HFFc6 (cell line): ENCODE results near the gene ZNF705A. TPM values are rescaled to one million over a fixed set of nuclear protein-coding genes. Genes with fewer than 3 reads are reported as not detected.
A peak's percentile ranks its signal among the peaks of the same experiment; 100 is the strongest.
"Not testable (repeated sequence)": the region's sequence is repeated elsewhere in the genome, so short reads cannot be mapped to it uniquely, and the experiment has no call there.

Source experiments
- DNase-seq: peaks from one replicate; pipeline ENCODE4 v3.0.0-alpha.2; 2018
- H3K27ac Mint-ChIP-seq: 2 replicates; pipeline ENCODE4 v1.8.0; 2020; ENCODE audit warnings: mild to moderate bottlenecking, mixed read lengths
- H3K27me3 Mint-ChIP-seq: 2 replicates; pipeline ENCODE4 v1.8.0; 2021; ENCODE audit warnings: mild to moderate bottlenecking, moderate library complexity, mixed read lengths; ENCODE audit not compliant: insufficient read depth
- H3K36me3 Mint-ChIP-seq: 2 replicates; pipeline ENCODE4 v1.8.0; 2021; ENCODE audit warnings: low read depth, mixed read lengths
- H3K4me1 Mint-ChIP-seq: 2 replicates; pipeline ENCODE4 v1.8.0; 2020; ENCODE audit warnings: low read depth, mixed read lengths
- H3K4me3 Mint-ChIP-seq: 2 replicates; pipeline ENCODE4 v1.8.0; 2020; ENCODE audit warnings: mild to moderate bottlenecking, moderate library complexity, mixed read lengths
- H3K9me3 Mint-ChIP-seq: 2 replicates; pipeline ENCODE4 v1.8.0; 2020; ENCODE audit warnings: mild to moderate bottlenecking, mixed read lengths
- CTCF ChIP-seq: fragments of 200-600 bp; sonication (generic); IDR thresholded peaks from 2 replicates; pipeline ENCODE4 v1.5.0; 2021; ENCODE audit warnings: antibody characterized with exemption, mild to moderate bottlenecking
- total RNA-seq, 6 experiments: library from RNA; stranded (reverse); fragmentation: NEBNext Ultra II Directional; extraction: Animal tissue kit (Norgen Biotek cat#: 25700); gene quantifications; 2 replicates in 1 of 6; 3 replicates in 5 of 6; pipeline ENCODE4 v1.2.3, GENCODE V29; 2021

Gene ZNF705A
- total RNA-seq, 6 experiments from 2014 or later: not detected

- not testable (repeated sequence) for H3K27me3 Mint-ChIP-seq, H3K4me1 Mint-ChIP-seq, H3K4me3 Mint-ChIP-seq, H3K9me3 Mint-ChIP-seq, H3K27ac Mint-ChIP-seq, H3K36me3 Mint-ChIP-seq
- TF ChIP-seq CTCF: peak; percentile 43
- peak; percentile 29 for DNase-seq
Observed at GRCh38 chr12:8188088-8188487, 31.3 kb downstream of the ZNF705A start.

- H3K9me3 Mint-ChIP-seq, H3K36me3 Mint-ChIP-seq, H3K27me3 Mint-ChIP-seq: not testable (repeated sequence)
- Mint-ChIP-seq H3K27ac (peak overlapping the region; percentile 80), H3K4me1 (peaks cover 28% of the 10 kb centered on the region), H3K4me3 (peak overlapping the region; percentile 15; the same call in 1 of the 2 replicates)
- DNase-seq: peak; percentile 82
Observed at GRCh38 chr12:8197685-8198308, 41.0 kb downstream of the ZNF705A start.

GRCh38 chr12:8218711-8219382 is 62.0 kb downstream of the ZNF705A start:
- Mint-ChIP-seq H3K9me3 (peaks cover 18% of the 10 kb centered on the region), H3K27me3 (peaks cover 25% of the 10 kb centered on the region)
- H3K4me3 Mint-ChIP-seq, H3K4me1 Mint-ChIP-seq, H3K36me3 Mint-ChIP-seq, H3K27ac Mint-ChIP-seq, DNase-seq: not testable (repeated sequence)

DNA sequence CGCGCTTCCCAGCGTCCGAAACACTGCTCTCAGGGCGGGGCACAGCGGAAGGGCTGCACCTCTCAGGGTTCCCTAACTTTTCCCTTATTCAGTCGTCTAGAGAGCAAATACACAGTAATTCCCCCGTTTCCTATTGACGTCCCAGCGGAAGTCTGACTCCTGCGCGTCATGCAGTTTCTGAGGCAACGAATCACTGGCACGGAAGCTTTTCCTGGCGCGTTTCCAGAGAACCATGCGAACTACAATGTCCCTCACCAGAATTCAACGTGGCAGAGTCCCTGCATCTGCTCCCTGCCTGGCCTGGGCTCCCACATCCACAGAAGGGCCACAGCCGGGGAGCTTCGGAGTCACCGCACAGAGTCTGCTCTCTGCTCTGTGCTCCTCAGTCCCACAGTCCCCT is 64.6 kb downstream of the ZNF705A start:
- Mint-ChIP-seq H3K27me3 (peaks cover 23% of the 10 kb centered on the region), H3K9me3 (peaks cover 26% of the 10 kb centered on the region)
- not testable (repeated sequence) for H3K4me3 Mint-ChIP-seq, H3K27ac Mint-ChIP-seq, H3K36me3 Mint-ChIP-seq, H3K4me1 Mint-ChIP-seq, DNase-seq

GRCh38 chr12:8221844-8222243 is 65.0 kb downstream of the ZNF705A start:
- not testable (repeated sequence) for H3K36me3 Mint-ChIP-seq, H3K4me3 Mint-ChIP-seq, H3K4me1 Mint-ChIP-seq, H3K27ac Mint-ChIP-seq, DNase-seq
- Mint-ChIP-seq H3K9me3 (peaks cover 26% of the 10 kb centered on the region), H3K27me3 (peaks cover 25% of the 10 kb centered on the region)

- H3K27ac Mint-ChIP-seq, DNase-seq, H3K36me3 Mint-ChIP-seq, H3K4me1 Mint-ChIP-seq, H3K4me3 Mint-ChIP-seq: not testable (repeated sequence)
- H3K9me3 Mint-ChIP-seq: peaks cover 26% of the 10 kb centered on the region
- peaks cover 24% of the 10 kb centered on the region for H3K27me3 Mint-ChIP-seq
Observed at GRCh38 chr12:8222303-8222702, 65.5 kb downstream of the ZNF705A start.

- Mint-ChIP-seq H3K9me3 (peaks cover 26% of the 10 kb centered on the region), H3K27me3 (peaks cover 17% of the 10 kb centered on the region)
- H3K27ac Mint-ChIP-seq, H3K4me3 Mint-ChIP-seq, H3K4me1 Mint-ChIP-seq, H3K36me3 Mint-ChIP-seq, DNase-seq: not testable (repeated sequence)
Observed at GRCh38 chr12:8223646-8224045, 66.8 kb downstream of the ZNF705A start.

GRCh38 chr12:8224782-8225181 is 68.0 kb downstream of the ZNF705A start:
- peaks cover 21% of the 10 kb centered on the region for H3K9me3 Mint-ChIP-seq
- H3K36me3 Mint-ChIP-seq, H3K4me1 Mint-ChIP-seq, DNase-seq, H3K27me3 Mint-ChIP-seq, H3K4me3 Mint-ChIP-seq, H3K27ac Mint-ChIP-seq: not testable (repeated sequence)

GRCh38 chr12:8226355-8226754 is 69.5 kb downstream of the ZNF705A start:
- H3K27ac Mint-ChIP-seq: no peak overlapping the region
- no peak for DNase-seq
- peaks cover 4% of the 10 kb centered on the region; the same call in 1 of the 2 replicates for H3K36me3 Mint-ChIP-seq
- TF ChIP-seq CTCF: no peak
- H3K9me3 Mint-ChIP-seq: peaks cover 21% of the 10 kb centered on the region
- peaks cover 7% of the 10 kb centered on the region for H3K27me3 Mint-ChIP-seq
- H3K4me3 Mint-ChIP-seq: no peak overlapping the region
- H3K4me1 Mint-ChIP-seq: peaks cover 16% of the 10 kb centered on the region

DNA sequence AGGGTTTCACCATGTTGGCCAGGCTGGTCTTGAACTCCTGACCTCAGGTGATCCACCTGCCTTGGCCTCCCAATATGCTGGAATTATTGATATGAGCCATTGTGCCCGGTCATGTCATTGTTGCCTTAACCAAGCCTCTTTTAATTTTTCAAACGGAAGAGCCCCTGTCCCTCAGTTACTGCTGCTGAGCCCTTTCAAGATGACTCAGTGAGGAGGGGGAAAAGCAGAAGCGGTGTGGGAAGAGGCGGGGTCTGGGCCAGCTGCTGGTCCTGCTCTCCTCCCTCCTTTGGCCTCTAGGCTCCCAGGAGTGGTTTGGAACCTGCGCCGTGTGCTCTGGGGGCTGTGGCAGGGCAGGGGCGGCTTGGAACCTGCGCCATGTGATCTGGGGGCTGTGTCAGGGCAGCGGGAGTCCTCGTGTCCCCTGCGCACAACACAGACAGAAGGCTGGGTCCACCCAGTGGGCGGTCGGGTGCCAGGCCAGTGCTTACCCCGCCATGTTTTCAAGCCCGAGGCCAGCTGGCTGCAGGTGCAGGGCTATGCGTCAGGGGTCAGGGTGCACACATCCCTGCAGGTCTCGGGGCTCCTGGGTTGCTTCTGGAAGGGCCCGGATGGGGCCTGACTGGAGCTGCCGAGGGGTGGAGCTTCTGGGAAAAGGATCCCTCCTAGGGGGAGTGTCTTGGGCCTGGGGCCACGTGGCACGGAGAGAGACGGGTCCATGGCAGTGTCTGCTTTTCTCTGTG is 70.3 kb downstream of the ZNF705A start, which contains the start of gene FAM90A1:
TSS of gene FAM90A1 (minus strand) at position 627 of the 740 bp plus-strand sequence. CDS start 2,786 bp downstream, outside the sequence.
- H3K4me1 Mint-ChIP-seq: peaks cover 24% of the 10 kb centered on the region
- peak within 1 kb of the TSS; percentile 59; the same call in 1 of the 2 replicates for H3K27ac Mint-ChIP-seq
- H3K4me3 Mint-ChIP-seq: peak within 1 kb of the TSS; percentile 83
- H3K9me3 Mint-ChIP-seq: peaks cover 21% of the 10 kb centered on the region
- not testable (repeated sequence) for H3K27me3 Mint-ChIP-seq, DNase-seq, H3K36me3 Mint-ChIP-seq

DNA sequence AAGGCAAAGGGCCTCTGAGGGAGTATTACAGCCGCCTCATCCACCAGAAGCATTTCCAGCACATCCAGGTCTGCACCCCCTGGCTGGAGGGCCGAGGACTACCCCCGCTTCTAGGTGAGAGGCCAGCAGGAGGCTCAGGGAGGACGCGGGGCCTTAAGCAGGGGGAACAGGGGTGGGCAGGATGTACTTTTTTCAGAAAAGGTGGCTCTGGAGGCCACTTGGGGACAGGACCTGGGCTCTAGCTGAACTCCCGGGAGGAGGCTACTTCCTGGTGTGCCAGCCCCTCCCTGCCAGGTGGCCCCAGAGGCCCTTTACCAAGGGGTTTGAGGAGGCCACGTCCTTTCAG is 70.9 kb downstream of the ZNF705A start:
- DNase-seq, H3K27me3 Mint-ChIP-seq, H3K36me3 Mint-ChIP-seq: not testable (repeated sequence)
- peaks cover 18% of the 10 kb centered on the region for H3K9me3 Mint-ChIP-seq
- peaks cover 29% of the 10 kb centered on the region for H3K4me1 Mint-ChIP-seq
- peak overlapping the region; percentile 83 for H3K4me3 Mint-ChIP-seq
- H3K27ac Mint-ChIP-seq: peak overlapping the region; percentile 59; the same call in 1 of the 2 replicates
